Measurements from ENCODE around the gene DPCD.

Gene DPCD

GRCh38 chr10:101587725-101588653 lies at the start of gene DPCD, which contains the start of gene POLL:
Gene DPCD, plus strand, starts transcription at chr10:101588321. Its CDS starts 16 bp downstream, at chr10:101588337.
Gene POLL, minus strand, starts transcription at chr10:101588257. Its CDS starts 897 bp downstream, at chr10:101587360.
- peak; percentile 87 for DNase-seq (ENCODE audit: low read depth)

- DNase-seq (ENCODE audit: low read depth), result no peak
These were observed 49.7 kb upstream of the DPCD start for GRCh38 chr10:101538446-101538845.

GRCh38 chr10:101545898-101546297 lies 42.2 kb upstream of the DPCD start:
- no peak for DNase-seq (ENCODE audit: low read depth)

GRCh38 chr10:101550965-101551364 lies 37.2 kb upstream of the DPCD start:
- DNase-seq (ENCODE audit: low read depth), result no peak

GRCh38 chr10:101552442-101552841 lies 35.7 kb upstream of the DPCD start:
- no peak for DNase-seq (ENCODE audit: low read depth)

- no peak for DNase-seq (ENCODE audit: low read depth)
These were observed 30.6 kb upstream of the DPCD start for GRCh38 chr10:101557541-101557940.

- DNase-seq (ENCODE audit: low read depth), result no peak
These were observed 29.9 kb upstream of the DPCD start for GRCh38 chr10:101558204-101558603.

- DNase-seq (ENCODE audit: low read depth), result no peak
These were observed 29.2 kb upstream of the DPCD start for GRCh38 chr10:101558671-101559595.

GRCh38 chr10:101559596-101560297 lies 28.4 kb upstream of the DPCD start:
- DNase-seq (ENCODE audit: low read depth), result no peak

- DNase-seq (ENCODE audit: low read depth), result no peak
These were observed 27.6 kb upstream of the DPCD start for GRCh38 chr10:101560298-101561067.

- no peak for DNase-seq (ENCODE audit: low read depth)
These were observed 26.8 kb upstream of the DPCD start for GRCh38 chr10:101561068-101561915.

GRCh38 chr10:101562231-101562630 lies 25.9 kb upstream of the DPCD start:
- no peak for DNase-seq (ENCODE audit: low read depth)

- no peak for DNase-seq (ENCODE audit: low read depth)
These were observed 25.1 kb upstream of the DPCD start for GRCh38 chr10:101563007-101563406.

- no peak for DNase-seq (ENCODE audit: low read depth)
These were observed 24.6 kb upstream of the DPCD start for GRCh38 chr10:101563497-101564040.

GRCh38 chr10:101564490-101564991 lies 23.6 kb upstream of the DPCD start:
- no peak for DNase-seq (ENCODE audit: low read depth)

- no peak for DNase-seq (ENCODE audit: low read depth)
These were observed 22.7 kb upstream of the DPCD start for GRCh38 chr10:101565370-101565900.

- DNase-seq (ENCODE audit: low read depth), result no peak
These were observed 22.2 kb upstream of the DPCD start for GRCh38 chr10:101565936-101566332.

- DNase-seq (ENCODE audit: low read depth), result no peak
These were observed 21.6 kb upstream of the DPCD start for GRCh38 chr10:101566333-101567164.
